H1 (cell line): ENCODE data around the gene C2CD4D.

Experiments
- CHD1 ChIP-seq: IDR thresholded peaks from 2 replicates; pipeline ENCODE4 v1.6.1; 2012; ENCODE audit warnings: low read depth, low read length, improper control_type of control experiment
- CHD2 ChIP-seq: IDR thresholded peaks from 2 replicates; pipeline ENCODE4 v1.6.1; 2012; ENCODE audit warnings: low read length, improper control_type of control experiment
- EZH2 ChIP-seq: fragments of 200-600 bp; sonication (generic); IDR thresholded peaks from 2 replicates; pipeline ENCODE4 v1.7.1; 2012; ENCODE audit warnings: low read depth, mild to moderate bottlenecking, moderate library complexity, low read length, inconsistent platforms; ENCODE audit not compliant: severe bottlenecking
- JUN ChIP-seq: IDR thresholded peaks from 2 replicates; pipeline ENCODE4 v1.6.1; 2011; ENCODE audit warnings: low read depth, mild to moderate bottlenecking, improper control_type of control experiment, low read length
- JUND ChIP-seq: IDR thresholded peaks from 2 replicates; pipeline ENCODE4 v1.6.1; 2011; ENCODE audit warnings: mild to moderate bottlenecking, improper control_type of control experiment, low read length
- POLR2A ChIP-seq, 2 experiments: IDR thresholded peaks; 1 replicate in 1 of 2; 2 replicates in 1 of 2; pipeline ENCODE4 v1.6.1; 2011; ENCODE audit warnings: low read depth in 2 of 2, low read length in 2 of 2, mild to moderate bottlenecking in 2 of 2; ENCODE audit errors: control extremely low read depth in 1 of 2
- RAD21 ChIP-seq, 2 experiments: IDR thresholded peaks in 1 of 2; conservative IDR thresholded peaks in 1 of 2; 2 replicates each; pipeline ENCODE4 v1.6.1; 2011; ENCODE audit warnings: low read depth in 2 of 2, low read length in 2 of 2, improper control_type of control experiment in 1 of 2, inconsistent platforms in 1 of 2, mild to moderate bottlenecking in 1 of 2, moderate library complexity in 1 of 2
- RFX5 ChIP-seq: IDR thresholded peaks from 2 replicates; pipeline ENCODE4 v1.6.1; 2011; ENCODE audit warnings: low read depth, low read length, improper control_type of control experiment, borderline replicate concordance
- SIN3A ChIP-seq, 2 experiments: IDR thresholded peaks in 1 of 2; conservative IDR thresholded peaks in 1 of 2; 2 replicates each; pipeline ENCODE4 v1.6.1; 2011 to 2012; ENCODE audit warnings: low read length in 2 of 2, improper control_type of control experiment in 1 of 2, low read depth in 1 of 2, mild to moderate bottlenecking in 1 of 2
- SP1 ChIP-seq: IDR thresholded peaks from 2 replicates; pipeline ENCODE4 v1.6.1; 2011; ENCODE audit warnings: low read depth, low read length
- SRF ChIP-seq: IDR thresholded peaks from 2 replicates; pipeline ENCODE4 v1.6.1; 2011; ENCODE audit warnings: mild to moderate bottlenecking, low read depth, low read length, moderate library complexity
- TF ChIP-seq, protein P1 (sequence below), 3 experiments: IDR thresholded peaks; 1 replicate in 2 of 3; 2 replicates in 1 of 3; pipeline versions ENCODE4 v1.5.1 to v1.6.1; 2011; ENCODE audit warnings: low read length in 3 of 3, mild to moderate bottlenecking in 3 of 3, inconsistent platforms in 2 of 3, low read depth in 1 of 3, moderate library complexity in 1 of 3; ENCODE audit not compliant: insufficient read depth in 1 of 3; ENCODE audit errors: control extremely low read depth in 1 of 3

DNA sequence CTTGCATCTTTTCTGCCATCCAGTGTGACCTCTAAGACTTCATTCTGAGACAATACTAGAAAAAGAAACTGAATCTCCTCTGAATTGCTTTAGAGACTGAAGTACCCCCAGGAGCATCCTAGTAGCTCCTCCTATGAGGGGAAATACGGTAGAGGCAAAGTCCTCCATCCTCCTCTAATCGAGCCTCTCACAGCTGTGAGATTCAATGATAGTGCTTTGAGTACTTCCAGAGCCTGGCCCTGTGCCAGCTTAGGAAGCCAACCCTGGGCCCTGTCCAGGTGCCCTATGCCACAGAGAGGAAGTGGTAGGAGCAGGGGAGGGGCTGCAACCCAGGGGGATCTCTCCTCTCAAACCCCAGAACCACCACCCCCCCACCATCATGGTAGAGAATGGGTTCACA, 18.7 kb downstream of the C2CD4D start:
- TF ChIP-seq SP1: no peak
- no peak for TF ChIP-seq RAD21 (IDR thresholded peaks at IDR 0.05 in 1 of 2, conservative IDR thresholded peaks at IDR 0.05 in 1 of 2; ENCODE audit: low read depth in 2 of 2, low read length in 2 of 2)
- TF ChIP-seq, protein P1, sequence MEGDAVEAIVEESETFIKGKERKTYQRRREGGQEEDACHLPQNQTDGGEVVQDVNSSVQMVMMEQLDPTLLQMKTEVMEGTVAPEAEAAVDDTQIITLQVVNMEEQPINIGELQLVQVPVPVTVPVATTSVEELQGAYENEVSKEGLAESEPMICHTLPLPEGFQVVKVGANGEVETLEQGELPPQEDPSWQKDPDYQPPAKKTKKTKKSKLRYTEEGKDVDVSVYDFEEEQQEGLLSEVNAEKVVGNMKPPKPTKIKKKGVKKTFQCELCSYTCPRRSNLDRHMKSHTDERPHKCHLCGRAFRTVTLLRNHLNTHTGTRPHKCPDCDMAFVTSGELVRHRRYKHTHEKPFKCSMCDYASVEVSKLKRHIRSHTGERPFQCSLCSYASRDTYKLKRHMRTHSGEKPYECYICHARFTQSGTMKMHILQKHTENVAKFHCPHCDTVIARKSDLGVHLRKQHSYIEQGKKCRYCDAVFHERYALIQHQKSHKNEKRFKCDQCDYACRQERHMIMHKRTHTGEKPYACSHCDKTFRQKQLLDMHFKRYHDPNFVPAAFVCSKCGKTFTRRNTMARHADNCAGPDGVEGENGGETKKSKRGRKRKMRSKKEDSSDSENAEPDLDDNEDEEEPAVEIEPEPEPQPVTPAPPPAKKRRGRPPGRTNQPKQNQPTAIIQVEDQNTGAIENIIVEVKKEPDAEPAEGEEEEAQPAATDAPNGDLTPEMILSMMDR (IDR thresholded peaks at IDR 0.05; ENCODE audit: control extremely low read depth in 1 of 3, insufficient read depth in 1 of 3, low read depth in 1 of 3, low read length in 3 of 3): no peak
- no peak for TF ChIP-seq POLR2A (IDR thresholded peaks at IDR 0.05; ENCODE audit: control extremely low read depth in 1 of 2, low read depth in 2 of 2, low read length in 2 of 2)
- TF ChIP-seq EZH2: no peak
- TF ChIP-seq SRF: no peak
- TF ChIP-seq CHD1: no peak
- TF ChIP-seq SIN3A (conservative IDR thresholded peaks at IDR 0.05 in 1 of 2, IDR thresholded peaks at IDR 0.05 in 1 of 2; ENCODE audit: low read depth in 1 of 2, low read length in 2 of 2): no peak
- TF ChIP-seq RFX5: no peak
- no peak for TF ChIP-seq JUN
- no peak for TF ChIP-seq CHD2
- TF ChIP-seq JUND: no peak
